ENCODE results near the gene TPGS2. TPM values are rescaled to one million over a fixed set of nuclear protein-coding genes. Genes with fewer than 3 reads are reported as not detected.

The TPGS2 gene
- total RNA-seq, 2 experiments from 2014 or later: 77.0 to 83.1 TPM

DNA sequence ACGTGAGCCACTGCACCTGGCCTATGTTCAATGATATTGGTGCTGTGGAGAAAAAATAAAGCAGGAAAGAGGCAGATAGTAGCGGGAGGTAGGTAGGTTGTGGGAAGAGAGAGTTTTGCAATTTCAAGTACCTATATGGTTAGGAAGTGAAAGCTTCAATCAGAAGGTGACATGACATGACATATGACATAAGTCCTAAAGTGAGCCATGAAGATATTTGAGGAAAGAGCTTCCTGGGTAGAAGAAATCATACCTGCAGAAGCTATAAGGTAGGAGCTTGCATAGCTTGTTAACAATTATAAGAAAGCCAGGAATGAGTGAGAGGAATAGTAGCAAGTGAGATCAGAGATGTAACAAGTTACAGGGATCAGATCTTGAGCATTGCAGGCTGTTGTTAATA, 4.3 kb upstream of the TPGS2 start:
- peaks cover 28% of the 10 kb centered on the region for H3K4me1 Mint-ChIP-seq (ENCODE audit: low read depth)
- TF ChIP-seq, protein P1, sequence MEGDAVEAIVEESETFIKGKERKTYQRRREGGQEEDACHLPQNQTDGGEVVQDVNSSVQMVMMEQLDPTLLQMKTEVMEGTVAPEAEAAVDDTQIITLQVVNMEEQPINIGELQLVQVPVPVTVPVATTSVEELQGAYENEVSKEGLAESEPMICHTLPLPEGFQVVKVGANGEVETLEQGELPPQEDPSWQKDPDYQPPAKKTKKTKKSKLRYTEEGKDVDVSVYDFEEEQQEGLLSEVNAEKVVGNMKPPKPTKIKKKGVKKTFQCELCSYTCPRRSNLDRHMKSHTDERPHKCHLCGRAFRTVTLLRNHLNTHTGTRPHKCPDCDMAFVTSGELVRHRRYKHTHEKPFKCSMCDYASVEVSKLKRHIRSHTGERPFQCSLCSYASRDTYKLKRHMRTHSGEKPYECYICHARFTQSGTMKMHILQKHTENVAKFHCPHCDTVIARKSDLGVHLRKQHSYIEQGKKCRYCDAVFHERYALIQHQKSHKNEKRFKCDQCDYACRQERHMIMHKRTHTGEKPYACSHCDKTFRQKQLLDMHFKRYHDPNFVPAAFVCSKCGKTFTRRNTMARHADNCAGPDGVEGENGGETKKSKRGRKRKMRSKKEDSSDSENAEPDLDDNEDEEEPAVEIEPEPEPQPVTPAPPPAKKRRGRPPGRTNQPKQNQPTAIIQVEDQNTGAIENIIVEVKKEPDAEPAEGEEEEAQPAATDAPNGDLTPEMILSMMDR (IDR thresholded peaks at IDR 0.05): no peak
- ChIA-PET CTCF (no interaction called here), POLR2A (no interaction called here)
- ATAC-seq (no peak), DNase-seq (no peak)
- intact Hi-C loops (cut with micrococcal nuclease): no loop called here
- H3K9me3 Mint-ChIP-seq: no peaks in the 10 kb centered on the region
- H3K36me3 Mint-ChIP-seq (ENCODE audit: low read depth): peaks cover 16% of the 10 kb centered on the region
- no peak overlapping the region for H3K27ac Mint-ChIP-seq
- H3K27me3 Mint-ChIP-seq: no peaks in the 10 kb centered on the region
- no peak overlapping the region for H3K4me3 Mint-ChIP-seq

DNA sequence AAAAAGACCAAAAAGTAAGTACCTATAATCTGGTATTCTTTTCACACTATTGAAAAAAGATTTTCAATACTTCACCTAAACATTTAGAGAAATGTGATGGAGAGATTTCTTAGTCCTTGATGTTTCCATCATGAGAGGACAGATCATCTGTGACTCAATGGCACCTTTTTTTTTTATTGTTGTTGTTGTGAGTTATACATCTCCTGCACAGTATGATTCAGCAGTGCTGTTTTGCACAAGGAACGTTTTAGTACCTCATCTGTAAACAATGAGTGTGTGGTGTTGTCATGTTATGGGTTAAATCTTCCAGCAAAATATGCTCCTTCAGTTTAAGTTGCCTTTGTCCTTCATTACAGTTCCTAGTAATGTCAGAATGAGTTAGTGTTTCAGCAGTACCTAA, 2.3 kb upstream of the TPGS2 start:
- ChIA-PET CTCF (no interaction called here), POLR2A (no interaction called here)
- intact Hi-C loops (cut with micrococcal nuclease): no loop called here
- no peak overlapping the region for H3K27ac Mint-ChIP-seq
- peaks cover 40% of the 10 kb centered on the region for H3K4me1 Mint-ChIP-seq (ENCODE audit: low read depth)
- TF ChIP-seq, protein P1 (IDR thresholded peaks at IDR 0.05): no peak
- no peaks in the 10 kb centered on the region for H3K9me3 Mint-ChIP-seq
- DNase-seq (no peak), ATAC-seq (no peak)
- H3K4me3 Mint-ChIP-seq: no peak overlapping the region
- H3K36me3 Mint-ChIP-seq (ENCODE audit: low read depth): peaks cover 8% of the 10 kb centered on the region
- no peaks in the 10 kb centered on the region for H3K27me3 Mint-ChIP-seq

DNA sequence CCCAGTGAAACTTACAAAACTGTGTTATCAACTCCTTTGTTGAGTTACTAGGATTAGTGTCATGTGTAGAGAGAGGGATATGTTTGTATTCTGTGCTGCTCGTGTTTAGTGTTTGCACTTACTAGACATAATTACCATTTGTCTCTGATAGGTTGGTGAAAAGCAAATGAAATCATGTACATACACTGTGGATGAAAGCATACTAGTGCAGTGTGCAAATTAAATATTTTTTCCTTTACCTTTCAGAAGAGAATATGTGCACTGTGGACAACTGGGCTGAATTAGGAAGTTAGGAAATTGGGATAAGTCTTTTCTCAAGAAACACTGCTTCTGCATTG, 1.3 kb upstream of the TPGS2 start:
- Mint-ChIP-seq H3K36me3 (ENCODE audit: low read depth) (peaks cover 8% of the 10 kb centered on the region), H3K27me3 (no peaks in the 10 kb centered on the region), H3K4me1 (ENCODE audit: low read depth) (peaks cover 40% of the 10 kb centered on the region), H3K9me3 (no peaks in the 10 kb centered on the region), H3K27ac (peak overlapping the region; percentile 82), H3K4me3 (peak overlapping the region; percentile 84)
- POLR2A ChIA-PET: interaction anchor here (2.1 kb wide), 1 partner anchor 9 kb away, joined by 13 read pairs; no protein-coding TSS in a partner anchor
- CTCF ChIA-PET: interaction anchor here (1.0 to 1.5 kb wide), 3 partner anchors 13 to 112 kb away, joined by 3 to 9 read pairs (median 4); no protein-coding TSS in a partner anchor
- TF ChIP-seq, protein P1 (IDR thresholded peaks at IDR 0.05): no peak
- DNase-seq (no peak), ATAC-seq (no peak)
- intact Hi-C loops (cut with micrococcal nuclease): no loop called here

DNA sequence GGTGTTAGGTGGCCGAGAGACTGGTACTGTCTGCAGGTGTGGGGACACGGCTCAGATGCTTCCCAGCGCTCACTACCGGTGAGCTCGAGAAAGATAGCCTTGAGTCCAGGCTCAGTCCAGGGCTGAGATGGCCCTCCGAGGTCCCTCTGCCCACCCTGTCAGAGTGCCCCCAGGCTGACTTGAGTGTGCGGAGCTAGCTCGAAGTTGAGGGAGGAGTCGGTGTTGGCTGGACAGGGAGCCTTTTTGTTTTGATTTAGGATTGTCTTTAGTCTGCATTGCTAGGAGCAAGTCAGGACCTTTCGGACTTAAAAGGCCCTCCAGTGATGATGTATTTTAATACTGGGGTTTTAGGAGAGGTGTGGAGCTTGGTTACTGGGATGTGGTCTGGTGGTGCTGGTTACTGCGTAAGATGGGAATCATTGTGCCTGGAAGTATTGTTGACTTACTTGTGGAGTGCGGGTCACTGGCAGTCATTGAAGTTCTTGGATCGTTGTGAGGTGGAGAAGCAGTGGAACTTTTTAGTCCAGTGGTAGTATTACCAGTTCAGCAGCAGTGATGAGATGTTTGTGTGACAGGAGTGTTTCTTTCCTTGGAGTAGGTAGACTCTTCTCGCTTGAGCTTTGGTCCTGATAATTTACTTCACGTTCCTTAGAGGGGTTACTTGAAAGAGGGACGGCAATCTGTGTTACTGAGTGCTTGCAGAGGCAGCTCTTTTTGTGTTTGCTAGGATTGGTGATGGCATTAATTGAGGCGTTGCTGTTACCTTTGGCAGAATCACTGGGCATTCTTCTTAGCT, 758 bp upstream of the TPGS2 start:
- Mint-ChIP-seq H3K27ac (peak overlapping the region; percentile 82), H3K4me3 (peak overlapping the region; percentile 84), H3K9me3 (no peaks in the 10 kb centered on the region), H3K27me3 (no peaks in the 10 kb centered on the region), H3K4me1 (ENCODE audit: low read depth) (peaks cover 42% of the 10 kb centered on the region), H3K36me3 (ENCODE audit: low read depth) (peaks cover 8% of the 10 kb centered on the region)
- ChIA-PET POLR2A (interaction anchor here (1.0 to 2.1 kb wide), 3 partner anchors 10 to 59 kb away, joined by 3 to 13 read pairs (median 4); no protein-coding TSS in a partner anchor), CTCF (interaction anchor here (0.7 to 2.0 kb wide), 11 partner anchors 12 to 142 kb away, joined by 3 to 9 read pairs (median 3); no protein-coding TSS in a partner anchor)
- ATAC-seq (no peak), DNase-seq (no peak)
- intact Hi-C loops (cut with micrococcal nuclease): no loop called here
- TF ChIP-seq, protein P1 (IDR thresholded peaks at IDR 0.05): no peak

DNA sequence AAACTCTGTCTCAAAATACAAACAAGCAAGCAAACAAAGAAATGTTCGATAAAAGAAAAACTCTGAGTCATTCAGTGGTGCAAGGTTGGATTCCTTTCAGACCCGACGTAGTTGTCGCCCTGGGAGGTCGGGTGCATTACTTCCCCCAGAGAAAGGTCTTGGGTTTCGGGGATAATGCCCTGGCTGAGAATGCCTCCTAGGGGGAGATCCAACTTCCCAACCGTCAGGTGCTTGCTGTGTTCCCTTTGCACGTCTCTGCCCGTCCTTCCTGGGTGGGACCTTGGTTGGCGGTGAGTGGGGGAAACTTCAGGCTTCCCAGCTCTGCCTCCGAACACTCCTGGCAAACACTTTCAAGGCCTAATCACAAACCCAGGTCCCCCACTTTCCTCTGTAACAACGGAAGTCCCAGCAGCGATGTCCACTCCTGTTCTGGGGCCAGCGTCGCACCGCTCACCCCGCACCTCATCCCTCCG, 609 bp downstream of the TPGS2 start:
- TF ChIP-seq, protein P1 (IDR thresholded peaks at IDR 0.05): no peak
- CTCF ChIA-PET: interaction anchor here (1.2 to 2.0 kb wide), 3 partner anchors 17 to 71 kb away, joined by 3 to 7 read pairs (median 6); no protein-coding TSS in a partner anchor
- peaks cover 17% of the 10 kb centered on the region for H3K36me3 Mint-ChIP-seq (ENCODE audit: low read depth)
- peaks cover 44% of the 10 kb centered on the region for H3K4me1 Mint-ChIP-seq (ENCODE audit: low read depth)
- H3K4me3 Mint-ChIP-seq: peak overlapping the region; percentile 84
- POLR2A ChIA-PET: interaction anchor here (1.5 to 2.1 kb wide), 2 partner anchors 11 to 45 kb away, joined by 4 to 13 read pairs; no protein-coding TSS in a partner anchor
- no peaks in the 10 kb centered on the region for H3K27me3 Mint-ChIP-seq
- DNase-seq (peak; percentile 35), ATAC-seq (no peak)
- no peaks in the 10 kb centered on the region for H3K9me3 Mint-ChIP-seq
- intact Hi-C loops (cut with micrococcal nuclease): no loop called here
- H3K27ac Mint-ChIP-seq: peak overlapping the region; percentile 95

All from activated CD8-positive, alpha-beta T cell treated with anti-CD3 and anti-CD28 coated beads for 36 hours (primary cell).